ENCODE measurements around the gene IL4R.
"Not testable (repeated sequence)": the region's sequence is repeated elsewhere in the genome, so short reads cannot be mapped to it uniquely, and the experiment has no call there.

The IL4R gene

GRCh38 chr16:27404163-27404823 is 90.5 kb downstream of the IL4R start:
- no peak for DNase-seq (ENCODE audit: low read depth)

DNA sequence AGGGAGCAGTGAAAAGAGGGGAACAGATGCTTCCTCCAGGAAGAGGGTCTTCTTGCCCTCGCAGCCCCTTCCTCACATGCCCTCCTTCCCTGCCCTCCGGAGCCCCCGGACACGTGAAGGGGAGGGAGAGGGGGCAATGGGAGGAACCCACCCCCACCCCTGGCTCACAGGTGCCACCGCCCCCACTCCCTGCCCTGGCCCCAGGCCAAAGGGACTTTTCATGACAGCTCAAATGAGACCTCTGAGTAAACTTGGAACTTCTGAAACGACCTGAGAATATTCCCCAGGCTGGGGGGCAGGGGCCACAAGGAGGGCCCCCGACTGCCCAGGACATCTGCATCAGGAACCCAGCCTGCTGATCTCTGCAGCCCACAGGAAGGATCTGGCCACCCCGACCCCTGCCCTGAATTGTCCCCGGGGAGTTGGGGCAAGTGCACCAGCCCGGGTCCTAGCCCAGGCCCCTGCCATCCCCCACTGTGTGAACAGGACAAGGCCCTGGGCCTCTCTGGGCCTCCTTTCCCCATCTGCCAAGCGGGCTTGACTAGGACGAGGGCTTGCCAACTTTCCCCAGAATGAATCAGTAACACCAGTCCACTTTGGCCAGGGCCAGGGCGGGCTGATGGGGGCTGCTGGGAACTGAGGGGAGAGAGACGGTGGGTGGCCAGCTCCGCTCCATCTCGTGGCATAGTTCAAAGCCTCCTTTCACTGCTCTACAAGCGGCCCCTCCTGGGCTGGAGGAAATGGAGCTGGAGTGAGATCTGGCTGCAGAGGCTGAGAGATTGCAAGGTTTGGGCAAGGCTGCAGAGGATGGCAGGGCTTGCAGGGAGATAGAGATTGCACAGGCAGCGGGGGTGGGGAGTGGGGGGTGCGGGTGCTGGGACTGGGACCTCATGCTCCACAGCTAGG is 92.0 kb downstream of the IL4R start:
- peak; percentile 73 for DNase-seq (ENCODE audit: low read depth)

DNA sequence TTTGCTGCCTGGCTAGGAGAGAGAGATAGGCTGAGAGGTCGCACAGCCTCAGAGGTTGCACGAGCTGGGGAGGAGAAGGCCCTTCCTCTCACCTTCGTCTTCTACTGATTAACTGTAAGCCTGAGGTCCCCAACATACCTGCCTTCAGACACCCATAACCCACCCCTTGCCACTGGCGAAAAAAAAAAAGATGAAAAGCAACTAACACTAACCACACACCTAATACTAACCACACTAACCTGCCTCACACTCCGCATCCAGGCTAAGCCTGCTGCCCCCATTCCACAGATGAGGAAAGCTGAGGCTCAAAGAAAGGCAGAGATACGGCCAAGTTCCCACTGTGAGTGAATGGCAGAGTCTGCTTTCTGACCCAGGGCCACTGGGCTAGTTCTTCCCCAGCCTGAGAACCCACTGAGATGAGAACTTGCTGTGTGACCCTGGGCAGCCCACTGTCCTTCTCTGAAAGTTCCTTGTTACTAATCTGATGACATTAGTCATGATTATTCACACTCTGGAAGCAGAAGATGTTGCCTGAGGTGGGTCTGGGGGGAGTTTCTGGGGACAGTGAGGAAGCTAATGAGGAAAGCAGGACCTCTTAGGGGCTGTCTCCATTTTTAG is 92.8 kb downstream of the IL4R start:
- no peak for DNase-seq (ENCODE audit: low read depth)

- DNase-seq (ENCODE audit: low read depth) = no peak
Measured at GRCh38 chr16:27407133-27407532, 93.4 kb downstream of the IL4R start.

GRCh38 chr16:27408012-27408601 is 94.3 kb downstream of the IL4R start:
- DNase-seq (ENCODE audit: low read depth) = no peak

DNA sequence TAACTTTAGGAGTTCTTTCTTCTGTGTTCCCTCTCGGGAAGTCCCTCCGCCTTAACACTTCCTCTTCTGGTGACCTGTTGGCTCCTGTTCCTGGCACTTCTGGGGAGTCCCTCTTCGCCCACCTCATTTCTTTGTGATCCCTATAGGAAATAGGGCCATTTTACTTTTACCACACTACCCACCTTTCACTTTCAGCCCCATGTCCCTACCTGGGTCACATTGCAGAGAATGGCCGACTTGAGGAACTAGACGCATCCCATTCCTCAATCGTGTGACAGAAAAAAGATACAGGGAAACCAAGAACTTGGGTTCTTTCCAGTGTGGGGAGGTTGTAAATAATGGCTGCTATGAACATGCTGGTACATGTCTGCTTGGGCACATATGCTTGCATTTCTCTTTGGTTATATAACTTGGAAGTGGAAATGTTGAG is 94.8 kb downstream of the IL4R start:
- no peak for DNase-seq (ENCODE audit: low read depth)

DNA sequence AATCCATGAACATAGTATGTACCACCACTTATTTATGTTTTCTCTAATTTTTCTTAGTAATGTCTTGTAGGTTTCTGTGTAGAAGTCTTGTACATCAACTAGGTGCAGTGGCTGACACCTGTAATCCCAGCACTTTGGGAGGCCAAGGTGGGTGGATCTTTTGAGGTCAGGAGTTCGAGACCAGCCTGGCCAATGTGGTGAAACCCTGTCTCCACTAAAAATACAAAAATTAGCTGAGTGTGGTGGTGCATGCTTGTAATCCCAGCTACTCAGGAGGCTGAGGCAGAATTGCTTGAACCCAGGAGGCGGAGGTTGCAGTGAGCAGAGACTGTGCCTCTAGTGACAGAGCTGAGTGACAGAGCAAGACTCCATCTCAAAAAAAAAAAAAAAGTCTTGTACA is 96.2 kb downstream of the IL4R start:
- not testable (repeated sequence) for DNase-seq (ENCODE audit: low read depth)

DNA sequence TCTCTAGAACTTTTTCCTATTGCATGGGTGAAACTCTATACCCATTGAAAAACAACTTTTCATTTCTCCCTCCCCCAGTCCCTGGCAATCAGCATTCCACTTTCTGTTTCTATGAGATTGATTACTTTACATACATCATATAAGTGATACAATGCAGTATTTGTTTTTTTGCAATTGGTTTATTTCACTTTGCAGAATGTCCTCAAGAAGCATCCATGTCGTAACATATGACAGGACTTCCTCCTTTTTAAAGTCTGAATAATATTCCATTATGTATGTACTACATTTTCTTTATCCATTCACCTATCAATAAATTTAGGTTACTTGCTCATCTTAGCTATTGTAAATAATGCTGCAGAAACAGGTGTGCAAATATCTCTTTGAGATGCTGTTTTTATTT is 97.0 kb downstream of the IL4R start:
- DNase-seq (ENCODE audit: low read depth) = no peak

DNA sequence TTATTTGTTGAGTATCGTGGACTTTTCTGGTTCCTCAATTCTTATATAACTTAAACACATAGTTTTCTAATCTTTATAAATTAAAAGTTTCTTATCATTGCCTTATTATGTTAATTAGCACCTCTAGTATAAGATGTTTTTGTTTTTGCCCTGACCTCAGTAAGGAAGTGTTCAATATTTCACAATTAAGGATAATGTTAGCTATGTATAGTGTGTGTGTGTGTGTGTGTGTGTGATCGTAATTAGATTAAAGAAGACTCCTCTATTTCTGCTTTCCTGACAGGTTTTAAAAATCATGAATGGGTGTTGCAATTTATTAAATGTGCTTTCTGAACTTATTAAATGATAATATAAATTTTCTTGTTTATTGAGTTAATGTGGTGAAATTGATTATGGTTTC is 100.2 kb downstream of the IL4R start:
- no peak for DNase-seq (ENCODE audit: low read depth)

Measured in activated T-helper 9 cell treated with anti-CD3 and anti-CD28 coated beads, Interleukin-2, amount 50 U/mL, for 16 hours (primary cell).